Measurements from ENCODE around the gene ARF3.

GRCh38 chr12:48994224-48995085 is 37.2 kb upstream of the ARF3 start:
- TF ChIP-seq TARDBP (IDR thresholded peaks at IDR 0.05) (no peak), PKNOX1 (IDR thresholded peaks at IDR 0.05) (no peak), FOXA1 (IDR thresholded peaks at IDR 0.05) (no peak), ARNT (IDR thresholded peaks at IDR 0.05) (no peak), NFRKB (IDR thresholded peaks at IDR 0.05) (no peak), LEF1 (IDR thresholded peaks at IDR 0.05; ENCODE audit: borderline replicate concordance) (no peak), ELF4 (IDR thresholded peaks at IDR 0.05) (no peak)

Measured in HEK293T (cell line).